ENCODE data around the gene ELAPOR2.

Gene ELAPOR2

GRCh38 chr7:87092568-87093091, 33.2 kb upstream of the ELAPOR2 start:
- Histone ChIP-seq H3K4me2 (ENCODE audit: insufficient read depth, low read length) (no peak overlapping the region), H3K4me1 (ENCODE audit: insufficient read depth, low read length) (no peaks in the 10 kb centered on the region), H3K27ac (ENCODE audit: low read length) (no peak overlapping the region), H3K27me3 (ENCODE audit: insufficient read depth, low read length, poor library complexity) (no peaks in the 10 kb centered on the region), H3K9me3 (ENCODE audit: insufficient read depth, low read length, severe bottlenecking) (no peaks in the 10 kb centered on the region), H3K9ac (ENCODE audit: low read depth, low read length) (no peak overlapping the region), H2AFZ (ENCODE audit: low read depth, low read length) (no peak overlapping the region), H3K4me3 (ENCODE audit: low read depth in 1 of 2, low read length in 2 of 2) (no peak overlapping the region), H3K79me2 (ENCODE audit: insufficient read depth, low read length) (no peaks in the 10 kb centered on the region), H4K20me1 (ENCODE audit: insufficient read depth, low read length) (no peaks in the 10 kb centered on the region), H3K36me3 (ENCODE audit: insufficient read depth, low read length) (no peaks in the 10 kb centered on the region)
- no peak for DNase-seq
- TF ChIP-seq, protein P1, sequence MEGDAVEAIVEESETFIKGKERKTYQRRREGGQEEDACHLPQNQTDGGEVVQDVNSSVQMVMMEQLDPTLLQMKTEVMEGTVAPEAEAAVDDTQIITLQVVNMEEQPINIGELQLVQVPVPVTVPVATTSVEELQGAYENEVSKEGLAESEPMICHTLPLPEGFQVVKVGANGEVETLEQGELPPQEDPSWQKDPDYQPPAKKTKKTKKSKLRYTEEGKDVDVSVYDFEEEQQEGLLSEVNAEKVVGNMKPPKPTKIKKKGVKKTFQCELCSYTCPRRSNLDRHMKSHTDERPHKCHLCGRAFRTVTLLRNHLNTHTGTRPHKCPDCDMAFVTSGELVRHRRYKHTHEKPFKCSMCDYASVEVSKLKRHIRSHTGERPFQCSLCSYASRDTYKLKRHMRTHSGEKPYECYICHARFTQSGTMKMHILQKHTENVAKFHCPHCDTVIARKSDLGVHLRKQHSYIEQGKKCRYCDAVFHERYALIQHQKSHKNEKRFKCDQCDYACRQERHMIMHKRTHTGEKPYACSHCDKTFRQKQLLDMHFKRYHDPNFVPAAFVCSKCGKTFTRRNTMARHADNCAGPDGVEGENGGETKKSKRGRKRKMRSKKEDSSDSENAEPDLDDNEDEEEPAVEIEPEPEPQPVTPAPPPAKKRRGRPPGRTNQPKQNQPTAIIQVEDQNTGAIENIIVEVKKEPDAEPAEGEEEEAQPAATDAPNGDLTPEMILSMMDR (IDR thresholded peaks at IDR 0.05; ENCODE audit: borderline replicate concordance, extremely low read depth, low read length, poor library complexity, severe bottlenecking) = no peak
- no peak for TF ChIP-seq EZH2 (IDR thresholded peaks at IDR 0.05; ENCODE audit: borderline replicate concordance, low read depth, low read length, severe bottlenecking)
- ATAC-seq (ENCODE audit: insufficient read depth, low read depth) = no peak

DNA sequence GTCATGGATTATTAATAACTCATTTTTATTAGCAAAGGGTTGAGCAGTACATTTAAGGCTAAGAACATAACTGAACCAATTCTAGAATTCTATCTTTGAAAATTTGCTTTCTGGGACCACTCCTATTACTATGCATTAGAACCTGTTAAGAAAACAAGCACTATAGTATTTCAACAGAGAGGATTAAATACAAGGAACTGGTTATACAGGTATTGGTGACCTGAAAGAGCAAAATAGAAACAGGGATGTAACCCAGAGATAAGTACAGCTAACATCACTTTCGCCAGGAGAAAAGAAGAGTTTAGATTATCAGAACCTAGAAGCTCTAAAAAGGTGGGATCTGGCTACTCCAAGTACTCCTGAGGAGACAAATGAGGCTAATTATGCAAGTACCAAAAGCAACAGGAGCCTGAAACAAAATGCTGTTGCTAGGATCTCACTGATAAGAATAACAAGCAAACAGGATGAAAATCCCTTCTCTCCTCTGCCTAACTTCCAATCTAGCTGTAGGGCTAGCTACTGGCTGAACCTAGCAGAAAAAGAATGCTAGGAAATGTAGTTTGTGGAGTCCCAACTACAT, 32.1 kb upstream of the ELAPOR2 start:
- Histone ChIP-seq H2AFZ (ENCODE audit: low read depth, low read length) (no peak overlapping the region), H3K4me3 (ENCODE audit: low read depth in 1 of 2, low read length in 2 of 2) (no peak overlapping the region), H3K27ac (ENCODE audit: low read length) (no peak overlapping the region), H4K20me1 (ENCODE audit: insufficient read depth, low read length) (no peaks in the 10 kb centered on the region), H3K4me2 (ENCODE audit: insufficient read depth, low read length) (no peak overlapping the region), H3K9ac (ENCODE audit: low read depth, low read length) (no peak overlapping the region), H3K27me3 (ENCODE audit: insufficient read depth, low read length, poor library complexity) (no peaks in the 10 kb centered on the region), H3K36me3 (ENCODE audit: insufficient read depth, low read length) (no peaks in the 10 kb centered on the region), H3K79me2 (ENCODE audit: insufficient read depth, low read length) (no peaks in the 10 kb centered on the region), H3K9me3 (ENCODE audit: insufficient read depth, low read length, severe bottlenecking) (no peaks in the 10 kb centered on the region), H3K4me1 (ENCODE audit: insufficient read depth, low read length) (no peaks in the 10 kb centered on the region)
- ATAC-seq (ENCODE audit: insufficient read depth, low read depth) (no peak), DNase-seq (no peak)
- no peak for TF ChIP-seq EZH2 (IDR thresholded peaks at IDR 0.05; ENCODE audit: borderline replicate concordance, low read depth, low read length, severe bottlenecking)
- TF ChIP-seq, protein P1 (IDR thresholded peaks at IDR 0.05; ENCODE audit: borderline replicate concordance, extremely low read depth, low read length, poor library complexity, severe bottlenecking) = no peak

DNA sequence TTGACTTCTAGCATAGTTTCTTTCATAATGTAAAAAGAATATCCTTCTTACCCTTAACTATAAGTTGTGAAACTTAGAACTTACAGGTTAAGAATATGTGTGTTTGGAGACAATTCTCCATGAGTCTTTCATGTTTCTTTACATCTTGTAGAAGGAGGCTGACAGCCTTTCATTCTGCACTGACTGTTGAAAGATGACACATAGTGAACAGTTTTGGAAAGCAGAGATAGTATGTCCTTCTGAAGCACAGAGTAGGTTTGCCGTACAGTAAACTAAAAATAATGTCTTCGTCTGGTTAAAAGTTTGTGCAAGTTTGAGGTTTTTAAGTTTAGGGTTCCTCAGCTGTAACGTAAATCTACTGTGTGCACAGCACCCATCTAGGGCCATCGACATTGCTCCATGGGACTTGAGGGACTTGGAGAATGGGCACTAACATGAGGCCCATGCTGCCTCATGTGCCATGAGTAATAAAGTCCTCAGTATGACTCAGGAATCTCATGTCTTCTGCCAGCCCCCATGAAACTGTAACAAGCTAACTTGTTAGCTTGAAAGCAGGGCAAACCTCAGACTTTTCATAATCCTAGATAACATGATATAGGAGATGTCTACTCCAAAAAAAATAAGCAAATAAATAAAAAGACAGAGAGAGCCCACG, 24.5 kb upstream of the ELAPOR2 start:
- Histone ChIP-seq H3K9me3 (ENCODE audit: insufficient read depth, low read length, severe bottlenecking) (no peaks in the 10 kb centered on the region), H3K4me3 (ENCODE audit: low read depth in 1 of 2, low read length in 2 of 2) (no peak overlapping the region), H3K27ac (ENCODE audit: low read length) (no peak overlapping the region), H3K79me2 (ENCODE audit: insufficient read depth, low read length) (no peaks in the 10 kb centered on the region), H3K36me3 (ENCODE audit: insufficient read depth, low read length) (no peaks in the 10 kb centered on the region), H3K4me2 (ENCODE audit: insufficient read depth, low read length) (no peak overlapping the region), H3K9ac (ENCODE audit: low read depth, low read length) (no peak overlapping the region), H4K20me1 (ENCODE audit: insufficient read depth, low read length) (no peaks in the 10 kb centered on the region), H3K27me3 (ENCODE audit: insufficient read depth, low read length, poor library complexity) (no peaks in the 10 kb centered on the region), H2AFZ (ENCODE audit: low read depth, low read length) (no peak overlapping the region), H3K4me1 (ENCODE audit: insufficient read depth, low read length) (no peaks in the 10 kb centered on the region)
- ATAC-seq (ENCODE audit: insufficient read depth, low read depth) (no peak), DNase-seq (no peak)
- TF ChIP-seq, protein P1 (IDR thresholded peaks at IDR 0.05; ENCODE audit: borderline replicate concordance, extremely low read depth, low read length, poor library complexity, severe bottlenecking) = no peak
- no peak for TF ChIP-seq EZH2 (IDR thresholded peaks at IDR 0.05; ENCODE audit: borderline replicate concordance, low read depth, low read length, severe bottlenecking)
